ENCODE results near the gene CD320.
"Not testable (repeated sequence)": the region's sequence is repeated elsewhere in the genome, so short reads cannot be mapped to it uniquely, and the experiment has no call there.

CD320 gene

DNA sequence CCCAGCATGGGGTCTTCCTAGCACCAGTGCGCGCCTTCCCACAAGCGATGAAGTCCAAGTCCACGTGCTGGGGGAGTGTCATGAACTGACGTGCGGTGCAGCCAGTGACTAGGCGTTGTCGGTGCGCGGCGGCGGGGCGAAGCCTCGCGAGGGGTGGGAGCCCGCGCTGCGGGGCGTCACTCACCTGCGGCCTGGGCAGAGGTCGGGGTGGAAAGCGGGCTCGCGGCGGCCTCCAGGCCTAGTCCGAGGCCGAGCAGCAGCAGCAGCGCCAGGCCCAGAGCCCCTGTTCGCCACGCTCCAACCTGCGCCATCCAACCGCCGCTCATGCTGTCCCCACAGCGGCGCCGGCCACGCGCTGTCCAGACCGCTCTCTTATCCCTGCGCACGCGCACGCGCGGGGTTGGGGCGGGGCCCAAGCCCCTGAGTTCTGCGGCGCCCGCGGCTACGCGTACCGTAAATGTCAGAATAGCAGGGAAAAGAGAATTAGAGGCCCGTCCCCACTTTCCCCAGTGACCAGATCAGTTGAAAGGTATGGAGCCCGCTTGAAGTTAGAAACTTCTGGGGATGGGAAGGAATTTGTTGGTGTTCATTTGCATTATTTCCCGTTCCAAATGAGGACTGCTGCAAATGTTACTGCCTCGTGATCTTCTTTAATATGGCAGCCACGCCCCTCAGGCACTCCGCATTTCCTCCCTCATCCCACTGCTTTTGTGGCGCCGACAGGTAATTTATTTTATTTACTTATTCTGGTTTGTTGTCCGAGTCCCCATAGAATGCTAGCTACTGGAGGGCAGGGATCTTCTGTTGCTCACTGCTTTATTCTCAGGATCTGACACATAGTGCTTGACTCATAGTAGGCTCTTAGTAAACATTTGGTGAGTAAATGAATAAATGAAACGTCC, at the start of gene CD320:
CD320 (minus strand) TSS at position 394 of the 902 bp plus-strand sequence; CDS start at position 326, 68 bp downstream.
- DNase-seq = peak; percentile 88

DNA sequence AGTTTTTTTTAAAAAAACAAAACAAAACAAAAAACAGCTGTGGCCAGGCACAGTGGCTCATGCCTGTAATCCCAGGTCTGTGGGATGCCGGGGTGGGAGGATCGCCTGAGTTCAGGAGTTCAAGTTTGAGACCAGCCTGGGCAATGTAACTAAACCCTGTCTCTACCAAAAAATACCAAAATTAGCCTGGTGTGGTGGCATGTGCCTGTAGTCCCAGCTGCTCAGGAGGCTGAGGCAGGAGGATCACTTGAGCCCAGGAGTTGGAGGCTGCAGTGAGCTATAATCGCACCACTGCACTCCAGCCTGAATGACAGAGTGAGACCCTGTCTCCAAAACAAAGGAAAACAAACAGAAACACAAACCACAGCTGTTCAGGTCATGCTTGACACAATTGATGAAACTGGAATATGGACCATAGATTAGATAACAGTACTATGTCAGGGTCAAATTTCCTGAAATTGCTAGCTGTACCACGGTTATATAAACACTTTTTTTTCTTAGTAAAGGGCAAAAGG, 48.9 kb upstream of the CD320 start:
- no peak for DNase-seq

DNA sequence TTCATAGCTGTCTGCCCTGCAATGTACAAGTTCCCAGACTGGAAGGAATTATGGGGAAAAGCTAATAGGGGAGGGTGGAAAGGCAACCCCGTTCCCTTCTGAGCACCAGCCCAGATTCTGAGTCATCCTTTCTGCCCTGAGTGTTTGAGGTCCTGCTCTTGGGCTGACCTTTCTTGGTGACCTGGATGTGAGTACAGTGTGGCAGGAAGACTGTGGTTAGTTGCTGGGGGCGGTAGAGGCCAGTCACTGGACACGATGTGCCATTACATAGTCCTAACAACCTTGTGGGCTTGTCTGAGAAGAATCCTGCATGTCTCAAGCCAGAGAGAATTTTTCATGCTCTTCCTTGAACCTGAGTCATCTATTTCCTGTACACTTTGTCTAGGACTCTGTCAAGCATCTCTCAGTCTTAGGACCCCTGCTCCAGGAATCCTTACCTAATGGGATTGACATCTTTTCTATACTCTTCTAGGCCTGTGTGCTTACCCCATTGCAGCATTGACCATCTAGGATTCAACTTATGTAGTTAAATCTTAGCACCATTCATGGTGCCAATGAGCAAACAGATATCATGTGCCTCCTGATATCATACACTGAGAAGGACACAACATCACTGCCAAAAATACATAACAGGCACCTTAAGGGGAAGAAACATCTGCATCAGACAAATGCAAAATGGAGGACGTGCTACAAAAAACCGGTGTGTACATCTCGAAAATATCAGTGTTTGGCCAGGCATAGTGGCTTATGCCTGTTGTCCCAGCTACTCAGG, 47.7 kb upstream of the CD320 start:
- DNase-seq = no peak

DNA sequence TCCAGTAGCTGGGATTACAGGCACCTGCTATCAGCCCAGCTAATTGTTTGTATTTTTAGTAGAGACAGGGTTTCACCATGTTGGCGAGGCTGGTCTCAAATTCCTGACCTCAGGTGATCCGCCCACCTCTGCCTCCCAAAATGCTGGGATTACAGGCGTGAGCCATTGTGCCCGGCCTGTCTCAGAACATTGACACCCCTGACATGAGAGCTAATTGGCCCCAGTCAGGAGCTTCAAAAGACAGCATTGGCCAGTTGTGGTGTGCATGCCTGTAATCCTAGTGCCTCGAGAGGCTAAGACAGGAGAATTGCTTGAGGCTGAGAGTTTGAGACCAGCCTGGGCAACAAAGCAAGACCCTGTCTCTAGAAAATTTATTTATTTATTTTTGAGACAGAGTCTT, 44.7 kb upstream of the CD320 start:
- not testable (repeated sequence) for DNase-seq

DNA sequence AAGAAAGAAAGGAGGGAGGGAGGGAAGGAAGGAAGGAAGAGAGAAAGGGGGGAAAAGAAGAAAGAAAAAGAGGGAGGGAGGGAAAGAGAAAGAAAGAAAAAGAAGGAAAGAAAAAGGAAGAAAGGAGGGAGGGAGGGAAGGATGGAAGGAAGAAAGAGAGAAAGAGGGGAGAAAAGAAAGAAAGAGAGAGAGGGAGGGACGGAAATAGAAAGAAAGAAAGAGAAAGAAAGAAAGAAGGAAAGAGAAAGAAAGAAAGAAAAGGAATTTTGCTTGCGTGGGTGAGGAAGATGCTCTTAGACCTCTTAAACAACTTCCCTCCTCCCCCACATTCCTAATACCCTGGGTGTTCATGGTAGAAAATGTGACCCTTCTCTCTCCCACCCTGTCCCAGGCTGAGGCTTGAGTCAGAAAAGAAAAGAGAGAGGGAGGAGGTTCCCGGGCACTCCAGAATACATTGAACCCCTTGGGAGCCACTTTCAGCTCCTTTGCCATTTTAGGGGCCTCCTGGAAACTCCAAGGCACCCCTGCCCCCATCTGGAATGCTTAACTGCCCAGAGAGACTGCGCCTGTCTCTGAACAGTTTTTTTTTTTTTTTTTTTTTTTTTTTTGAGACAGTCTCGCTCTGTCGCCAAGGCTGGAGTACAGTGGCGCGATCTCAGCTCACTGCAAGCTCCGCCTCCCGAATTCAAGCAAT, 44.1 kb upstream of the CD320 start:
- DNase-seq = no peak

DNA sequence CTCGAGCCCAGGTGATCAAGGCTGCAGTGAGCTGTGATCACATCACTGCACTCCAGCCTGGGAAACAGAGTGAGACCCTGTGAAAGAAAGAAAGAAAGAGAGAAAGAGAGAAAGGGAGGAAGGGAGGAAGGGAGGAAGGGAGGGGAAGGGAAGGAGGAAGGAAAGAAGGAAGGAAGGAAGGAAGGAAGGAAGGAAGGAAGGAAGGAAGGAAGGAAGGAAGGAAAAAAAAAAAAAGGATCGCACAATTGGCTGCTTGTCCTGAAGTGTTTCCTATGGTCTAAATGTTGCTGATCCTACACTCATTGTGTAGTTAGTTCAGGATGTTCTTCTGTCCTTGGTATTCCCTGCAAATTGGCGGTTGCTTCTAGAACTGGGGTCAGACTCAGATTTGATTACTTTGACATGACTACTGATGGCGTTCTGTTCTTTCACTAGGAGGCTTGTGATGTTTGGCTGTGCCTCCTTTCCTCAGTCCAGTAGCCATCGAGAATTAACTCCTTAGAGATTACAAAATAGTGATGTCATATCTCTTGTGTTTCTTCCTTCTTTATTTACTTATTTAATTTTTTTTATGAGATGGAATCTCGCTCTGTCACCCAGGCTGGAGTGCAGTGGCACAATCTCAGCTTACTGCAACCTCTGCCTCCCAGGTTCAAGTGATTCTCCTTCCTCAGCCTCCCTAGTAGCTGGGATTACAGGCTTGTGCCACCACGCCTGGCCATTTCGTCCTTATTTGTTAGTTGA, 41.6 kb upstream of the CD320 start:
- DNase-seq = not testable (repeated sequence)

DNA sequence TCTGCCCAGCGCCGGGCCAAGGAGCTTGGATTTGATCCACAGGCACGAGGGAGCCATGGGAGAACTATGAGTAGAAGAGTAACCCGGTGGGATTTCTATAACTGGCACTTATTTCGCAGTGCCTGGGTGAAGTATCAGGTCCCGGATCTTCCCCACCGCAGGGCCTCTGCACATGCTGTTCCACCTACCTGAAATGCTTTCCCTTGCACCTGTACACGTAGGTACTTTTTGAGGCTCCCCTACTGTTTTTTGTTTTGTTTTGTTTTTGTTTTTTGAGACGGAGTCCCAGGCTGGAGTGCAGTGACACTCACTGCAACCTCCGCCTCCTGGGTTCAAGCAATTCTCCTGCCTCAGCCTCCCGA, 35.3 kb upstream of the CD320 start:
- no peak for DNase-seq

DNA sequence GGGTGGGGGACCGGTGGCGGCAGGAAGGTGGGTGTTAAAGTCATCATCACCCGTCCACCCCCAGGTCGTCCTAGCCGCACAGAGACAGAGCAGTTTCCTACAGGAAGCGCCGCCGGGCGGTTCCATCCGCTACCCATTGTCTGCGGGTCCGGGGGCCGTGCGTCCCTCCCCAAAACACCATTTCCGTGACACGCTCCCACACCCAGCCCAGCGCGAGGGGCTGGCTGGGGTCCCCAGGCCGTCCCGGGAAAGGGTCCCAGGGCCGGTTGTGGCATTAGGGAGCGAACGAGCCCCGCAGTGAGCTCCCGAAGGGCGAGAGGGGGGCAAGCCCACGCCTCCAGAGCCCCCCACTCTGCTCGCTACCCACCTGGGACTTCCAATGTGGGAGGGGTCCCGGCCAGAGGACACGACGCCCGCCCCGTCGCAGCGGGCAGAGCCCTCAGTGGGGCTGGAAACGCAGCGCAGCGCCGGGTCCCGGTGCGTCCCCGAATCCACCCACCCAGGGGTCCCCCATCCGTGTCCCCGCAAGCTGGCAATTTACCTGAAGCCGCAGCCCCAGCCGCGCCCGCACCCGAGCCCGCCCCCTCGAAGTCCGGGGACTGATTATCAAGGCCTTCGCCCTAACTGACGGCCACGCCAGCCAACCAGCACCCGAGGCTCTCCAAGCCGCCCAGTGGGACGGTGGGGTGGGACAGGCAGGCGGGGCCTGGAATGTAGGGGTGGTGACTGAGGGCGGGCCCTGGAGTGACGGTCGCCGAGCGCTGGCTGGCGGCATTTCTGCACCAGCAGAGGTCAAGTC, 34.7 kb upstream of the CD320 start, which contains the start of gene KANK3:
KANK3 (minus strand) TSS at position 579 of the 799 bp plus-strand sequence. CDS start 5,434 bp downstream, outside the sequence.
- DNase-seq = peak; percentile 95

DNA sequence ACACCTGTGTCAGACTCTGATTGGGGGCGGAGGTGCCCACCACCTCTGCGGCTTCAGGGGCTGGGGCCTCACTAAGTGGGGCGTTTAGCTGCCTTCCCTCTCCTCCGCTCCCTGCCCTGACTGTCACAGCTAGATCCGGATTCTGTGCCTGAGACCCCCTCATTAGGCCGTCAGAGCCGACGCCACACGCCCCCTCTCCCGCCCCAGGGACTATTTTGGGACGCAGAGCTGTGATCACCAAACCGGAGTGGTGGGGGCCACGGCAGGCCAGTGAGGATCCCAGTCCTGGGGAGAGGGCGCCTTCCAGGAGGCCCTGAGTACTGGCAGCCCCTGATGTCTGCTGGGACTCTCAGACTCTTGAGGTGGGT, 34.1 kb upstream of the CD320 start:
- DNase-seq = no peak

DNA sequence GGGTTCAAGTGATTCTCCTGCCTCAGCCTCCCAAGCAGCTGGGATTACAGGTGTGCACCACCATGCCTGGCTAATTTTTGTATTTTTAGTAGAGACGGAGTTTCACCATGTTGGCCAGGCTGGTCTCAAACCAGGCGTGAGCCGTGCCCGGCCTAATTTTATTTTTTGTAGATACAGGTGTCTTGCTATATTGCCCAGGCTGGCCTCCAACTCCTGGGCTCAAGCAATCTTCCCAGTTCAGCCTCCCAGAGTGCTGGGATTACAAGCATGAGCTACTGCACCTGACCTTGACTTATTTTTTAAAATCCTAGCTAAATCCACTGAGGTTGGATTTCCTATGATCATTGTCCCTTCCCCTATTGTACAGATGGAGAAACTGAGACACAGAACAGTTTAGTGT, 33.3 kb upstream of the CD320 start:
- not testable (repeated sequence) for DNase-seq

DNA sequence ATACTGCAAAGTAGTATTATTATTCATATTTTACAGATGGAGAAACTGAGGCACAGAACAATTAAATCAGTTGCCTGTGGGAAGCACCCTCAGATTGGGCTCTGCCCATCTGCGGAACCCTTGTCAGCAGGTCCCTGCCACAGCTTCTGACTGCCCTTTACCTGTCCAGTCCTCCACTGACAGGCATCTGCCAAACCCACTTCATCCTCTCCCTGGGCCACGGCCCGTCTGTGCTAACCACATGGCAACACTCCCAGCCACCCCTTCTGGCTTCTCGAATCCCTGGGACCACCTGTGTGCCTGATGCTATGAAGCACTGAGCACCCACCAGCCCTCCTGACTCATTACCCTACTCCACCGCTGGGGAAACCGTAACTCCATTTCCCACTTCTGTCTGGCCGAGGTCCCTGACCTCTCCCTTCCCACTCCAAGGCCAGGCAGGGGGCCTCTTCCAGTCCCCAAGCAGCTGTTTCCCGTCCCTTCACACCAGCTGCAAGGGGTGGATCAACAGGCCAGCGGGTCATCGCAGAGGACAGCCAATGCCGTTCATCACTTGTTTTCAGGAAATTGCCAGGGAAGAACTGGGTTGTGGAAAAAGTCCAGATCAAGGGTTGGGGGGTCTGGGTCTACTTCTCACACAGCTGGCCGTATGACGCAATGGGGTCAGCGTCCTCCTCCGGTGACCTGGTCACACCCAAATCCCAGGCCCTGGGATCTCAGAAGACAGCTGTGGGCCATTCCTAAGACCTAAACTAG, 32.4 kb upstream of the CD320 start:
- DNase-seq = no peak

DNA sequence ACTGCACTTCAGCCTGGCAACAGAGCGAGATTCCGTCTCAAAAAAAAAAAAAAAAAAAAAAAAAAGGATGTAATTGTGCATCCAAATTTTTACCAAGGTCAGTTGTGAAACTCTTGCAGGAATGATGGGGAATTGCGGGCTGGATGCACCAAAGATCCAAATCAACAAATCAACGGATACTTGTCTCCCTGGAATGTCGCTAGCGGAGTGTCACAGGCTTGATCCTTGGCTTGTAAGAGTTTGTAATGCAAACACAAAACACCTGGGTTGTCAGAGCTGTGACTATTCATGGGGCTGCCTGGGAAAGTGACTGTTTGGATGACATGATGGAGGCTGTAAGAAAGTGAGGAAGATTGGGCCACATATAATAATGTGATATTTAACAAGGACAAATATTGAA, 30.7 kb upstream of the CD320 start:
- DNase-seq = no peak

DNA sequence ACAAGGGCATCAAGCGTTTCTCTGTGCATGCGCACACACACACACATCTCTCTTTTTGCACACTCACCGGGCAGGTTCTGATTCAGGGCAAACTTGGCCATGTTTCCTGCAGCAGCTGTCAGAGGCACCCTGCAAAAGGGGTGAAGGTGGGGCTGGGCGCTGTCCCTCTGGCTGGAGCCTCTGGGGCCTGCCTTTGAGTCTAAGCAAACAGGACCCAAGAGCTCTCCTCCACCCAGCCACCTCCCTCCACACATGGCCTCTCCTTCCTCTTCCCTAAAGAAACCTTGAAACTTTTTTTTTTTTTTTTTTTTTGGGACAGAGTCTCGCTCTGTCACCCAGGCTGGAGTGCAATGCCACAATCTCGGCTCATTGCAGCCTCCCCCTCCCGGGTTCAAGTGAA, 29.6 kb upstream of the CD320 start:
- DNase-seq = no peak

DNA sequence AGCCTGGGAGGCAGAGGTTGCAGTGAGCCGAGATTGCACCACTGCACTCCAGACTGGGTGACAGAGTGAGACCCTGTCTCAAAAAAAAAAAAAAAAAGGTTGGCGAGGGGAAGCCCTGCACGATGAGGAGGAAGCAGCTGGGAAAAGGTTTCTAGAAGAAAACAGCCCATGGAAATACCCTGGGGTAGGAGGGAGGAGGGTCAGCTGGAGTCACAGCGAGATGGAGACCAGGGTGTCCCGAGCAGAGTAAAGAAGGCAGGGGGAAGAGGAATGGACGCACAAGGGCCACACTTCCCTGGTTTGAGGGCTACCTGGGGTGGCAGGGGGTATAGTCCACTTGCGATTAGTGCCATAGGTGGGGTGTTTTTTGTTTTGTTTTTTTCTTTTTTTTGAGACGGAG, 28.5 kb upstream of the CD320 start:
- no peak for DNase-seq

DNA sequence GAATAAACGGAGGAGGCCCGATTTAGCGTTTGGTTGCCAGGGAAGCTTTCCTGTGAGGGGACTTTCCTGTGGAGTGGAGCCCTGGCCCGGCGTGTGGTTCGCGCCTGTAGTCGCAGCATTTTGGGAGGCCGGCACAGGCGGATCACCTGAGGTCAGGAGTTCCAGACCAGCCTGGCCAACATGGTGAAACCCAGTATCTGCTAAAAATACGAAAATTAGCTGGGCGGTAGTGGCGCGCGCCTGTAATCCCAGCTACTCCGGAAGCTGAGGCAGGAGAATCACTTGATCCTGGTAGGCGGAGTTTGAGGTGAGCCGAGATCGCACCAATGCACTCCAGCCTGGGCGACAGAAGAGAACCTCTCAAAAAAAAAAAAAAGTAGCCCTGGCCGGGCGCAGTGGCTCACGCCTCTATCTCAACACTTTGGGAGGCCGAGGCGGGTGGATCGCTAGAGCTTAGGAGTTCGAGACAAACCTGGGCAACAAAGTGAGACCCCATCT, 28.0 kb upstream of the CD320 start:
- DNase-seq = no peak

DNA sequence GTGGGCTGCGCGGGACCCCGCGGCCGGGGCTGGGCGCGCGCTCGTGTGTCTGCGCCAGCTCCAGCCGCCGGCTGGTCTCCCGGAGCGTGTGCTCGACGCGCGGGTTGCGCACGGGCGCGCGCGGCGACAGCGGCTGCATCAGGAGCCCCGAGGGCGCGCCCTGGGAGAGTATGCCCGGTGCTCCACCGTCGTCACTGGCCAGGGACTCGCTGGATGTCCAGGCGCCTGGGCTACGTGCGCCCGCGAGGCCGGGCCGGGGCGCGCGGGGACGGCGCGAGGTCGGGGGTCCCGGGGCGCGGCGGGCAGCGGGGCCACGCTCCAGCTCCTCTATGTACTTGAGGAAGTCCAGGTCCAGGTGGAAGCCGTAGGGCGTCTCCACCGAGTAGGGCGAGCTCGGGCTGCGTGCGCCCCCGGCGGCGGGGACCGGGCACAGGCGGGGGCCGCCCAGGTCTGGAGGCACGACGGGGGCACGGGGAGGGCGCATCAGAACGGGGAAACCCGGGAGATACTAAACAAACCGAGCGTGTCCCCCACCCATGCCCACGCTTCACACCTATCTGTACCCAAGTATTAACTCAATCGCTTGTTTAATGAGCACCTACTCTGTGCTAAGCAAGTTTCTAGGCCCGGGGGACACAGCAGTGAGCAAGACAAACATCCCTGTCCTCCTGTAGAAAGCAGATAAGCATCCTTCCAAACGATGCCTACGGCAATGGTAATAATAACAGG, 27.3 kb upstream of the CD320 start:
- DNase-seq = peak; percentile 23

DNA sequence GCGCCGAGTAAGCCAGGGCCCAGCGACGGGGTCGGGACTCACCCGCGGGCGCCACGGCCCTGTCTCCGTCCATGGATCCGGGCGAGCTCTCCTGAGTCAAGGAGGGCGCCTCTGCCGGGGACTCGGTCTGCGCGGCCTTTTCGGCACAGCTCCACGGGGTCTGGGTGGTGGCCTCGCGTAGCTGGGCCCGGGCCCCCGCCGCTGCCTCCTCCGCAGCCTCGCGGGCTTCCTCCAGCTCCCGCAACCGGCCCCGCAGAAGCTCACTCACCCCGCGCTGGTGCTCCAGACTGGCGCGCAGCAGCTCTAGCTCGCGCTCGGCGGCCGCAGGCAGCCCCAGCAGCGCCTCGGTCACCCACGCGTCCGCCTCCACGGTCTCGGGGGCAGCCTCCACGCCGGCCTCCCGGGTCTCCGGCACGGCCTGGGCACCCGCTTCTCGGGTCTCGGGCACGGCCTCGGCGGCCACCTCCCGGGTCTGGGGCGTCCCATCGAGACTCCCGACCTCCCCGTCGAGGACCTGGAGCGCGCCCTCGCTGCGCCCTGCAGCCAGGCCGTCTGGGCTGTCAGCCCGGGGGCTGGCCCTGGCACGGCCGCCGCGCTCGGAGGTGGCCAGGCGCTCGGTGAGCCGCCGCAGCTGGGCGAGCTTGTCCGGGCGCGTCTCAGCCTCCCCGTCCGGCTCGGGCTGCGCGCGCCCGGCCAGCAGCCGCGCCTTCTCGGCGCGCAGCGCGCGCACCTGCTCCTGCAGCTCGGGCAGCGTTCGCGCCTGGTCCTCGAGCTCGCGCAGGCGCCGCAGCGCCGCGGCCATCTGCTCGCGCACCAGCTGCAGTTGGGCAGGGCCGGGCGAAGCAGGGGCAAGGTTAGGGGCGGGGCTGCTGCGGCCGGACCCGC, 26.5 kb upstream of the CD320 start:
- peak; percentile 21 for DNase-seq

DNA sequence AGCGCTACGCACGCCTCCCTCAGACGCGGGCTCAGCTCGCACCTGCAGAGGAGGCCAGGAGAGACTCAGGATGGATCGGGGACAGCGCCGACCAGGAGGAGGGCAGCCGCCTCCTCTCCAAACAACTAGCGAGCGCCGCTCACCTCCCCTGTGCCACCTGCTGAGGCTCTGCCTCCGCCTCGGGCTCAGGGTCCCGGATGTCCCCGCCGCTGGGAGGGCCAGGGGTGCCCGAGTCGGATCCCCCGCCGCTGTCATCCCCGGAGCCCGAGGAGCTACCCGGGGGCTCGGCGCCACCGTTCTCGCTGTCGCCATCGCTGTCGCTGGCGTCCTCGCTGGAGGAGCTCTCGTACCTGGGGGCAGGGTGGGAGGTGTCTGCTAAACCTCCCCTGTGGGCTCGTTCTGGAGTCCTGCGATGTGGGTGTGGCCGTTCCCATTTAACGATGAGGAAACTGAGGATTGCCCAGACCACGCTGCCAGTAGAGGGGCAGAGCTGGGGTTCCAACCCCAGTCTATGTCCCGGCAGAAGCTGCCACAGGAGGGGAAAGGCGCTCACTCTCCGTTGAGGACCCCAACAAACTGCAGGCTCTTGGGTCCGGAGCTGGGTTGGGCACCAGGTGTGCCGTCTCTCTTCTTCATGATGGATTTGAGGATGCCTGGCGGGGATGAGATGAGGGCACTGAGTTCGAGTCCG, 25.8 kb upstream of the CD320 start:
- DNase-seq = no peak

Measured in activated naive CD4-positive, alpha-beta T cell treated with Interleukin-2 at 50 U/mL for 16 hours (primary cell).